T-helper 9 cell (primary cell): Measurements from ENCODE around the gene PITPNC1.
"Not testable (repeated sequence)": the region's sequence is repeated elsewhere in the genome, so short reads cannot be mapped to it uniquely, and the experiment has no call there.

Experiments used
- DNase-seq: peaks from one replicate; pipeline ENCODE4 v3.0.0-alpha.2; 2020

Gene PITPNC1

DNA sequence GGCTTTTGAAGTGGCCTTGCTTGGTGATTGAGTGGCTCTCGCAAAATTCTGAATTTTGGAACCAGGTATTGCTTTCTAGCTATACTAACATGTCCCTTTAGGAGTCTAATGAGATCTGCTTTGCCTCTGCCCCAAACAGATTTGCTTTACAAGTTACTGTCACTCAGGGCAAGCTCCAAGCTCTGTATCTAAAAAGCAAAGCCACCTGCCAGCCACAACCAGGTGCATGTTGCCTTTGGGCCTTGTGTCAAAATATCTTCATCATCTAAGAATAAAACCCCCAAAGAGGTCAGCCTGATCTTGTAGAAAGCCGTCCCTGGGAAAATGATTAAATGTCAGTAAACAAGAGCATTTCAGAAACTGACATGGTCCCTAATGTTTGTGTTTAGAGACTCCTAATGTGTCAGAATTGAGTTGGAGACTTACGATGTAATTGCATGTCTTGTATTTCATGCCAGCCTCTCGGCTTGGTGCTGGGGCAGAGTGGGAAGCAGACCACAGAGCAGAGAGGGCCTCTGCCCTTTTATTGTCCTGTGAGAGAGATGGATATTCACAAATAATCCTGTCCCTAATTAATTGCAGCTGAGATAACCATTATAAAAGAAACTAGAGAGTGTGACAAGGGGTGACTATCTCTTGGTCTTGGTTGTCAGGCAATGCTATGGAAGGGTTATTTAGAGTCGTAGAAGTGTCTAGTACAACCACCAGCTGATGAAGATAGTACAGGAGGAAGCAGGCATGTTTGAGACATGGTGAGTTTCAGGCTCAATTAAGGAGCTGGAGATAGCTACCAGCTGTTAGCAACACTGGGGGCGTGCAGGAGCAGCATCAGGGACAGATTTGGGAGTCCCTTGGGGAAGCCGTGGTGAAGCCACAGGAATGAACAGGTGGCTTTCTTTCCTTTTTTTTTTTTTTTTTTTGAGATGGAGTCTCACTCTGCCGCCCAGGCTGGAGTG is 90.7 kb downstream of the PITPNC1 start:
- no peak for DNase-seq

DNA sequence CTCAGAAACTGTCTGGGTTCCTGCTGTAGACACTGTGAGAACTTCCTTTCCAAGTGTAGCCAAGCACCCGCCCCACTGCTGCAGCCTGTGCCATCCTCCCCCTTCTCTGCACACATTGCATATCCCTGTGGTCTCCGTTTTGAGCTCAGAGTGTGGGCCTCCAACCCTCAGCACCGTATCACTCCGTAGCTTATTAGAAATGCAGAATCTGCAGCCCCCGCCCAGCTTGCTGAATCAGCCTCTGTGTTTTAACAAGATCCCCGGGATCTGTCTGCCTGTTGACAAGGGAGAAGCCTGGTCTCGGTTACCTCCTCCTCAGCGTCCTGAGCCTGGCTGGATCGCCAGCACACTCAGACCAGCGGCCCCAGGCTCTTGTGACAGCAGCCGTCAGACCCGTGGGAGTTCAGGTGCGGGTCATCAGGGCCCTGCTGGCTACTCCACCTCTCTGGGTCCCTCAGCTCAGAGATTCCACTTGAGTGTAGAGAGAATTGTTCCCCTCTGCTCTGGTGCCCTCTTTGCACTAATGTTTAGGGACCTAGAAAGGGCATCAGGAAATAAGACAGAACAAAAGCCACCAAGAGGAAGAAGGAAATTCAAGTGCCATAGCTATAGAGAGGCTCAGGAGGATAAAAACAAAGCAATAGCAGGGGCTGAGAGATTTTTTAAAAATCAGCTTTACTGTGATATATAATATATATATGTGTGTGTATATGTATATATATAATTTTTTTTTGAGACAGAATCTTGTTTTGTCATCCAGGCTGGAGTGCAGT is 92.3 kb downstream of the PITPNC1 start:
- no peak for DNase-seq

DNA sequence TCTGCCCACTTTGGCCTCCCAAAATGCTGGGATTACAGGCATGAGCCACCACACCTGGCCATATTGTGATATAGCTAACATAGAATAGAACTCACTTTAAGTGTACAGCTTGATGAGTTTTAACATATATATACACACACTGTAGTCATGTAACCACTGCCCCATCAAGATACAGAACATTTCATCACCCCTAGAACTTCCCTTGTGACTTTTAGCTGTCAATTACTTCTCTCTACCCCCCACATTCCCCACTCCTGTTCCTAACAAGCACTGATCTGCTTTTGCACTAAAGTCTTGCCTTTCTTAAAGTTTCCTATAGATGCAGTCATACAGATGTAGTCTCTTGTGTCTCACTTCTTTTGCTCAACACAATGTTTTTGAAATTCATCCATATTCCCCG is 93.1 kb downstream of the PITPNC1 start:
- no peak for DNase-seq

DNA sequence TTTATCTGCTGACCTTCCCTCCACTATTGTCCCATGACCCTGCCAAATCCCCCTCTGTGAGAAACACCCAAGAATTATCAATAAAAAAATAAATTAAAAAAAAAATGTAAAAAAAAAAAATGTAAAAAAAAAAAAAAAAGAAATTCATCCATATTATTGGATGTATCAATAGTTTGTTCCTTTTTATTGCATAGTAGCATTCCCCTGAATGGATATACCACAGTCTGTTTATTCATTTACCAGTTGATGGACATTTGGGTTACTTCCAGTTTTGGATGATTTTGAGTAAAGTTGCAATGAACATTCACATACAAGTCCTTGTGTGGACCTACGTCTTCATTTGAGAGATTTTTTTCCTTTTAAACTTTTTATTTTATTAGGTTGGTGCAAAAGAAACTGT is 94.0 kb downstream of the PITPNC1 start:
- DNase-seq, result no peak

DNA sequence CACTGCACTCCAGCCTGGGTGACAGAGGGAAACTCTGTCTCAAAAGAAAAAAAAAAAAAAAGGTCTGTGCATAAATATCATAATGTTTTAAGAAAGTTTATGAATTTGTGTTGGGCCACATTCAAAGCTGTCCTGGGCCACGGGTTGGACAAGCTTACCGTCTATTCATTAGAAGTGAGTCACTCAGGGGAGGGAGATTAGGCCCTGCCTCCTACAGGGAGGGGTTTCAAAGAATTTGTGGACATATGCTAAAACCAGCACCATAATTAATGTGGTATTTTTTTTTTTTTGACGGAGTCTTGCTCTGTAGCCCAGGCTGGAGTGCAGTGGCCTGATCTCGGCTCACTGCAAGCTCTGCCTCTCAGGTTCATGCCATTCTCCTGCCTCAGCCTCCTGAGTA is 95.5 kb downstream of the PITPNC1 start:
- not testable (repeated sequence) for DNase-seq

DNA sequence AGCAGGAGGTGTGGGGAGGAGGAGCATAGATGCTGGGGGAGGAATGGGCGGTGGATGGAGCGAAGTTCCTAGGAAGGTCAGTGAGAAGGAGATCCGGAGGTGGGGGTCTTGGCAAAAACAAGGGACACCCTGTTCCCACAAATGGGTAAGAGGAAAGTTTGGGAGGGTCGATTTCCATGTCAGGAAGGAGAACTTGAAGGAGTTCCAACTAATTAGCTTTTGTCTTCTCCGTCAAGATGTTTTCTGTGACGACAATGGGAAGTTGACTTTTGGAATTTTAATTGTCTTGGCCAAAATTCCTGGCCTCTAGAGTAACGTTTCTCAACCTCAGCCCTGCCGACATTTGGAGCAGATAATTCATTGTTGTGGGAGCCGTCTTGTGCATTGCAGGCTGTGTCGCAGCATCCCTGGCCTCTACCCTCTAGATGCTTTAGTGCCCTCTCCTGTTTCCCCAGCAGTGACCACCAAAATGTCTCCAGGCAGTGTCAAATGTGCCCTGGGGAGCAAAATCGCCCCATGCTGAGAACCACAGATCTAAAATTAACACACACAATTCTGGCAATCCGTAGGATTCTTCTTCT is 97.1 kb downstream of the PITPNC1 start:
- DNase-seq, result no peak

DNA sequence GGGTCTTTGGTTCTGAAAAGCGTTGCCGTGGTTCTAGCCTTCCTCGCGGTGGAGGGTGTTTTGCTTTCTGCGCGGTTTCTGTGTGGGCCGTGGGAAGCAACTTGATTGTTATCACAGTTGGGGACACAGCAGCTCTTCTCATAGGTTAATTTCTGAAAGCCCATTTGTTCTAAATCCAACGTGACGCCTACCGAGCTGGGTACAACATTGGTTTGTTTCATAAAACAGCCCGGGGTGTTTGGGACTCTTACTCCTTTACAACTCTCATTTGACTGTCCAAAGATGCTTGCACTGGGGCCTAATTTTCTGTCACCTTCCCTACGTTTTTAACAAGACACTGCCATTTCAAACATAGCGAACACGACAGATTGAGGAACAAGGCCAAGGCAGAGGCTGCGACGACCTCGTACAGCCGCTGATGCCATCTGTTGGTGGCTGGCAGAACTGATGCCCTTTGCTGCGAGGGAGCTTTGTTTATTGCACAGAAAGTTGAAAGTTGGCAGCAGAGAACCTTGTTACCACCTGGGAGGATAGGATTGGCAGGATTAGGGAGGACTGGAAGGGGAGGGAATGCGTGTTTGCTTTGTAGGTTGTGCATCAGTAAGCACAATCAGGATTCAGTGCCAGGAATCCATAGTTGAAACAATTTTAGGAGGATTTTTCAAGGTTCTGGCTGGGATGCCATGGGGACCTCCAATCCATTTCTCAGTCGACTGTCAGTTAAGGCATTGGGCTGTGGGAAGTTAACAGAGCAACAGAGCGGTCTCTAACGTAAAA is 98.3 kb downstream of the PITPNC1 start:
- peak; percentile 77 for DNase-seq

DNA sequence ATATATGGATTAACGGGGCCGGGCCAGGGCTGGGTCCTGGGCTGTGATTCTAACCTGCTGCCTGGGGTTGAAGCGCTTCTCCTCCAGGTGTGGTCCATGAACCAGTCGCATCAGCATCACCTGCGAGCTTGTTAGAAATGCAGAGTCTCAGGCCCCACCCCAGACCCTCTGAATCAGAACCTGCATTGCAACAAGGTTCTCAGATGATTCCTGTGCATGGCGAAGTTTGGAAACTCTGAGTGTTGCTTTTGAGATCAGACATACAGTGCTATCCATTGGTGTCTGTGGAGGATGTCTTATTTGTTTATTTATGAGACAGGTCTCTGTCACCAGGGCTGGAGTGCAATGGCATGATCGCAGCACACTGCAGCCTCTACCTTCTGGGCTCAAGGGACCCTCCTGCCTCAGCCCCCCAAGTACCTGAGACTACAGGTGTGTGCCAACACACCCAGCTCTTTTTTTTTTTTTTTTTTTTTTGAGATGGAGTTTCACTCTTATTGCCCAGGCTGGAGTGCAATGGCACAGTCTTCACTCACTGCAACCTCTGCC is 99.8 kb downstream of the PITPNC1 start:
- no peak for DNase-seq

DNA sequence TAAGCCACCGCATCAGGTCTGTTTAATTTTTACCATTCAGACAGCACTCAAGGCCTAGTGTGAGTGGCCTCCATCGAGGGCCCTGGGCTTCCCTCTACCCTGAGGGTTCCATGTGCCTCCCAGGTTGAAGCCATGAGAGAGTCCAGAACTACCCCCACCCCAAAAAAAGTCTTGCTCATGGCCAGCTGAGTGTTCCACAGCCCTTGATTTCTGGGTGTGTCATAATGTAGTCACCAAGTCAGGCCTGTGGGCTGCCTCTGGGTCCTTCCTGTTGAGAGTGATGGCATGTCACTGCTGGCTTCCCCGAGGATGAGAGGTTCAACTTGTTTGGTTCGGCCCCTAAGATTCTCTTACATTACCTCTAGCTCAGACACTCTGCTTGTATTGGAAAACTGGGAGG is 100.6 kb downstream of the PITPNC1 start:
- peak; percentile 23 for DNase-seq

DNA sequence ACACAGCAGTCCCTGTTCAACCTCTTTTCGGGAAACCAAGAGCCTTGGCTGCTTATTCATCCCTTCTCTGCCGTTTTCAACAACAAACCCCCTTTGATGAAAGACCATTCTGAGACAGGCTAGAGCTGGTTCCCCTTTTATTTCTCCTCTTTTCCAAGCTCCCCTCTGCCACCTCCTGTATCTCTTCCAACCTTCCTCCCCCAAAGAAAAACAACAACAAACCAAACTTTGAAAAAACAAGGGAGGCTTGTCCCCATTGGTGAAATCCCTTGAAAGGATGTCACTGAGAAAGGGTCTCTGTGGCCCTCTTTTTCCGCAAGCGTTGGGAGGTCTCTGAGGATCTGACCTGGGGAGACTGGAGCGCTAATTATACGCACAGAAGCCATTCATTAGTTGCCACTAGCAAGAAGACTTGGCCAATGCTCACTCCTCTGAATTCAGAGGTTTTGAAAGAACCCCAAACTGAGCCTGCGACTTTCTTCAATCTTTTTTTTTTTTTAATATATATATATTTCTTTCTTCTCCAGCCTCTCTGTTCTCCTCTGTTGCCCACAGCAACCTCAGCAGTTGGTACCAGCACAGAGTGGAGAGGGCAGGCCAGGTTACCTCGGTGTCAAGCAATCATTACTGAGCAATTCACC is 101.4 kb downstream of the PITPNC1 start:
- DNase-seq, result no peak

DNA sequence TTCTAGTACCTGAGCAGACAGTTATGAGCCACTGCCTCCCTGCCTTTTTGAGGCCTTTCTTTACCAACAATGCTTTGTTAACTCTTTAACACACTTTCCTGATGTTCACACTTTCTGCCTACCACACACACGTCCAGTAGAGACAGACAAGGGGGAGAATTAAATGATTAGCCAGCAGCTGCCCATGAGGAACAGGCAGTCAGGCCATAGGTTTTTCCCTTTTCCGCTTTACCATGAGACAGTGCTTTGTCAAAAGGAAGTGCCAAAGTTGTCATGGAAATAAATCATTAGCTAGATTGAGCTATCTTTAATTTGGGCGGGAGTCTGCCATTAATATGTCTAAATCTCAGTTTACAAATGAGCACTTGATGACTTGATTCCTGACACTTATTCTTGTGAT is 102.1 kb downstream of the PITPNC1 start:
- DNase-seq, result no peak

DNA sequence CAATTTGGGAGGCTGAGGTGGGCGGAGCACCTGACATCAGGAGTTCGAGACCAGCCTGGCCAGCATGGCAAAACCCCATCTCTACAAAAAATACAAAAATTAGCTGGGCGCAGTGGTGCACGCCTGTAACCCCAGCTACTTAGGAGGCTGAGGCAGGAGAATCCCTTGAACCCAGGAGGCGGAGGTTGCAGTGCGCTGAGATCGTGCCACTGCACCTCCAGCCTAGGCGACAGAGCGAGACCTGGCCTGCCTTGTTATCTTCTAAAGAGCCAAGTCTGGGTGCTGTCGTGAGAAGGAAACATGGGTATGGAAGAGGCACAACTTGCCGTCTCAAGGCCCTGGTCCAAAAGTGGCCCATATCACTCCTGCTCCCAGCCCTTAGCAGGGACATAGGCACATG is 103.9 kb downstream of the PITPNC1 start:
- not testable (repeated sequence) for DNase-seq

DNA sequence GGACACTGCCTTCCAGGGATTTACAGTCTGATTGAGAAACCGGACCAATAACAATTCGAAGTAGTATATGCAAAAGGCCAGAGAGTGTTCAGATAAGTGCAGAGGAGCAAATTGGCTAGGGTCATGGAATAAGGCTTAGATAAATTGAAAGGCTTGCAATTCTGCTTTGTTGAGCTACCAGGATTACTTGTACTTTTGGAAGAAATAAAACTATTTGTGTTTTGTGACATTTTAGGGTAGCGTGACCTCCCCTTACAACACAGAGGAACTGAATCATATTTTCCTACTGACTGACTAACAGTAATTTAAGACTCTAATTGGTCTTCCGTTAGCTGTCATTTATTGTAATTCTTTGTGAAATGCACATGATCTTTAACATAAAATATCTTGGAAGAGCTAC is 104.7 kb downstream of the PITPNC1 start:
- no peak for DNase-seq

DNA sequence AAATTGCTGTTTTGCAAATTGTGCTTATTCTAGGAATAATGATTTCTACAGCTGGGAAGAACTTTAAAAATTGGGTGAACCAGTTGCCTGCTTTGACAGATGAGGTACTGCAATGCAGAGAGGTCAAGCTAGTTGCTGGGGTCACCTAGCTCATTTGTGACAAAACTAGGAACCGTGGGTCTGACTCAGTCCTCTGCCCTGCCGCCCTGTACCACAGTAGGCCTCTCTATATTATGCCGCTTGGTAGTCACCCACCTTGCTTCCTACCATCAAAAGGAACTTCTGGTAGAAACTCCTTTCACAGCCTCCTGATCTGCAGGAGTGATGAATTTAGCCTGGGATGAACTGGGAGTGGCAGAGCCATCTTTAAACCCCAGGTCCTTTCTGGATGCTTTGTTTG is 105.7 kb downstream of the PITPNC1 start:
- no peak for DNase-seq

DNA sequence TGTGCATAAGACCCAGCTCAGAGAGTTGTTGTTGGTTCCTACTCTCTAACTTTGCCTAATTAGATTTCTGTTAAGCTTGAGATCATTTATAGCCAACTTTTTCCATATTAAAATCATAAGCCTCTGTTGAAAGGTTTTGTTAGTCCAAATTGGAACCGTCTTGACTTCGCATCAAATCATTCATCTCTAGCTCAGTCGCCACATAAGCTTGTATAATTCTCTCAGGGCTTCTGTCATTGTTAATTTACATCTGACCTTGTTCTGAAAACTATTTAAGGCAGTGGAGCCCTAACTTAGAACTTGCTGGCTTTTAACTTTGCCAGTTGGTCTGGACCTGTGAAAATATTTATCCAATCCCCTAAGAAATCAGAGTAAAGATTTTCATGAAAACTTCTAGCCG is 107.2 kb downstream of the PITPNC1 start:
- DNase-seq, result no peak

DNA sequence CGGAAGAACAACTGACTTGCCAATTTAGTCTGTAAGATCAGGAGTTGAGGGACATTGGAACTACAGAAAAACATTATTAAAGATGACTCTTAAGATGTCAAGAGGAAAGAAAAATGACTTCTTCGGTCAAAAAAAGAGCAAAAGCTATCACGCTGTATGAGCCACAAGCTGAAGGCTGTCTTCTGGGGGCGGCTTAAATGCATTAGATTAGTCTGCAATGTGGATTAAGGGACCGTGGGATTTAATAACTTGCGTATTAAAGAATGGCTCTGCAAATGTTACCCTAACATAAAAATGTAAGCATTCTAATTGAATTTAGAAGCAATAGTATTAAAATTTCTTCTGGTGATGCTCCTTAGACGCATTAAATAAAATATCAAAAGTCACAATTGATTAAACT is 108.6 kb downstream of the PITPNC1 start:
- no peak for DNase-seq

DNA sequence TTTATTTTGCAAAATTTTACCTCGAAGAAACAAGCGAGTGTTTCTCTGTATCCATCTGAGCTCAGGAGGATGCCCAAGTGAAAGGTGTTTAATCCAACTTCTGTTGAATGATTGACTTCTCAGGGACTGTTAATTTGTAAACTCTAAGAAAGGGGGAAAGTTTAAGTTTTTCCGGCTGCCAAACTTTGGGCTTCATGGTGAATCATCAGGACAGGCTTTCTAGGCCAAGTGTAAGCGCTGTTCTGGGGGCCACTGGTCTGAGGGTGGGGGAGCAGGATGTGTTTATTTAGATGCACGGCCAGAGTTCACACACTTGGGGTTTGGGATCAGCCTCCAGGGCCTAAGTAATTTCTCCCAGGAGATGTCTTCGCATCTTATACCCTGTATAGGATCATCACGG is 110.4 kb downstream of the PITPNC1 start:
- DNase-seq, result no peak

DNA sequence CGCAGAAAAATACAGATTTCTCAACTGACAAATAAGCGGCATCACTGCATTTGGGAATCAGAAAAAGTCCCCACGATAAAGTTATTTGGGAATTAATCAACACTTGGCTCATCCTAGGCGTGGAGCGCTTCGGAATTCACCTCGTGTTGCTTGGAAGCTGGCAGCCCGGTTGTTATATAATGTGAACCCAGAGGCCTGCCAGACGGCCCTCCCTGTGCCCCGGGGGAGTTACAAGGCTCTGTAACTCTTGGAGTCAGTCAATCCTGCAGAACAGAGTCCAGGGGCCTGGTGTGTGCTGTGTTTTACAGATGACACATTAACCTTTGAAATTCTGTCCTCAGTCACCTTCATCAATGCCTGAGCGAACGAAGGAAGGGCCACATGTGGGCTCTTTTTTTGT is 111.1 kb downstream of the PITPNC1 start:
- no peak for DNase-seq

DNA sequence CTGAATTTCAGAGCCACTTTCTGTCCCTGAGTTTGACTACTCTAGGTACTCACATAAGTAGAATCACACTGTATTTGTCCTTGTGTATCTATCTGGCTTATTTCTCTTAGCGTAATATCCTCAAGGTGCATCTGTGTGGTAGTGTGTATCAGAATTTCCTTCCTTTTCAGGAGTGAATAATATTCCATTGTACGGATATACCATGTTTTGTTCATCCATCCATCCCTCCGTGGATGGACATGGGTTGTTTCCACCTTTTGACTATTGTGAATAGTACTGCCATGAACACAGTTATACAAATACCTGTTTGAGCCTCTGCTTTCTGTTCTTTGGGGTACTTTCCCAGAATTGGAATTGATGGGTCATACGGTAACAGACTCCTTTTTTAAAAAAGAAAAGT is 111.7 kb downstream of the PITPNC1 start:
- no peak for DNase-seq

DNA sequence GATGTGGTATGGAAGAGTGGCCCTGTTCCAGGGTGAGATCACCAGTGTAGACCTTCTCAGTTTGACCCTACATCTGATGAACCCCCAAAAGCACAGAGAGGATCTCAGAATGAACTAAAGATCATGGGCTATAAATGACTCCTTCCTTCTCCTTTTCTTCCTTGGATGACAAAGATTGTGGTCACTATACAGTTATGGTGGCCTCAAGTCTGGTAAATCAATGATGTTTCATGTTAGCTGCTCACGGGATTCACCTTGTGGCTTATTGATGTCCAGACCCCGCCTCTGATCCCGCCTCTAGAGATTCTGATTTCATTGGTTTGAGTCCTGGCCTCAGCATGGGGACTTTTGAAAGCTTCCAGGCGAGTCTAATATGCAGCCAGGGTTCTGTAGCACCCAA is 112.2 kb downstream of the PITPNC1 start:
- DNase-seq, result no peak

DNA sequence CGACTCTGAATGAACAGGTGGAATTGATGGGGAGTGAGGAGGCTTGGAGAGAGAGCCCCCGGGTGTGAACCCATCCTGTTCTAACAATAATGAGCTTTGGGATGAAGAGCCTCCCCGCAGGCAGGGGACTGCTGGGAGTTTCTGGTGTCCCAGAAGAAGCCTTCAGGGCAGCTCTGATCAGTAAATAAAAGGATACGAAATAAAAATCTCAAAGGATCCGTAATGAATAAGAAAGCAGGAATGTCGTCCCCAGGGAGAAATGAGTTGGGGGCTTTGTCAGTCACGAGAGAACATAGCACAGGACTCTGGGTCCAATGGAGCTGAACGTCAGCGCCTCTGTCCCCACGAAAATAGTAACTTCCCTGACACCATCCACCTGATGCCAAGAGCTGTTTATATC is 113.4 kb downstream of the PITPNC1 start:
- no peak for DNase-seq
